GM19324 (cell line): ENCODE data around the gene TAS2R60.
A peak's percentile ranks its signal among the peaks of the same experiment; 100 is the strongest.
"Not testable (repeated sequence)": the region's sequence is repeated elsewhere in the genome, so short reads cannot be mapped to it uniquely, and the experiment has no call there.

Experiments used
- ATAC-seq: cut with Tn5 transposase; IDR thresholded peaks from one replicate; pipeline ENCODE4 v1.9.1; 2021; ENCODE audit warnings: mild to moderate bottlenecking, moderate library complexity; ENCODE audit not compliant: unreplicated experiment, low FRiP score

TAS2R60 gene

DNA sequence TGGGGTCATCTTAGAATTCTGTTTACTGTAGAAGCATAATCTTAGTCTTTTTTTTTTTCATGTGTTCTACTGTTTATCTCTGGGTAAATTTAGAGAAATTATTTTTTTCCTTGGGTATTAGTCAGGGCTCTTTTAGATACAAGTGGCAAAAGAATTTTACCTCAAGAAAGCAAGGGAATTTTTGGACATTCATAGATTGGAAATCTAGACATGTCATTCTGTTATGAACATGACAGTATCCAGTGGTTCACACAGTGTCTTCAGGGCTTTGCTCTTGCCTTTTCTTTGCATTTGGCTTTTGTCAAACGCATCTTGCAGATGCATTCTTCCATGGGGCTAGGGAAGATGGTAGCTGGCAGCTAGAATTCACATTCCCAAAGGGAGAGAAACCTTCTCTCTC, 20.7 kb downstream of the TAS2R60 start:
- no peak for ATAC-seq

DNA sequence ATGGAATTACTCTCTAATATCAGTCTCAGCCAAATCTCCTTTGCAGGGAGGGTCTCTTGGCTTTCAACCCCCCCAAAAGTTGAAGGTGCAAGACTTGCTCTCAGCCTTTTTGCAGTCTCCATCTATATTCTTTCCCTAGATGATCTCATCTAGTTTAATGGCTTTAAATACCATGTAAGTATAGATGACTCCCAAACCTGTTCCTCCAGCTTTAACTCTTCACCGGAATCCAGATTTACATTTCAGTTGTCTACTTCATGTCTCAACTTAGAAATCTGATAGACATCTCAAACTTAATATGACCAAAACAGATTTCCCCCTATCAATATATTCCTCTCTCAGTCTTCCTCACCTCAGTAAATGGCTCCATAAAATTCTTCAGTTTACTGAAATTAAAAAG, 24.5 kb downstream of the TAS2R60 start:
- no peak for ATAC-seq

DNA sequence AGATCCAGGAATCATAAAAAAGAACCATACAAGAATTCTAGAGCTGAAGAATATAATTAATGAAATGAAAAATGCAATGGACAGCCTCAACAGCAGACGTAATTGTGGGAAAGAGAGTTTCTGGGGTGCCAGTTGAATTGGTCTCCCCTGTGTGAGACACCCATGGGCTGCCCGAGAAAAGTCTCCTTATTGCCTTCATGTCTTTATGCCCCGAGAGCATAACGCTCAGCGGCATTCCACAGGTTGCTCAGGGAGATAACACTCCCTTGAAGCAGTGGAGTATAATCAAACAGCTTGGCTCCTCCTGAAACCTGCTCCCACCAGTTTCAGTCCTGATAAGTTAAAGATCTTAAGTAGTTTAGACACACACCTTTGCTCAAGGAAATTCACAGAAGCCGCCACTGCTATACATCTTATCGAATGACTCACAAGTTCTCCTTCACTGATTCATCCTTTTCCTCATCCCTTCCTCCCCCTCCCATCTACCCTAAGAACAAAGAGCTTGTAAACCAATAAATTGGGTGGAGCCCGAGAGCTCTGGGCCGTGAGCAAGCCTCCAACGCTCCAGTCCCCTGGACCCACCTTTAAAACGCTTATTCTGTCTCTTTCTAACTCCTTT, 28.9 kb downstream of the TAS2R60 start:
- not testable (repeated sequence) for ATAC-seq

DNA sequence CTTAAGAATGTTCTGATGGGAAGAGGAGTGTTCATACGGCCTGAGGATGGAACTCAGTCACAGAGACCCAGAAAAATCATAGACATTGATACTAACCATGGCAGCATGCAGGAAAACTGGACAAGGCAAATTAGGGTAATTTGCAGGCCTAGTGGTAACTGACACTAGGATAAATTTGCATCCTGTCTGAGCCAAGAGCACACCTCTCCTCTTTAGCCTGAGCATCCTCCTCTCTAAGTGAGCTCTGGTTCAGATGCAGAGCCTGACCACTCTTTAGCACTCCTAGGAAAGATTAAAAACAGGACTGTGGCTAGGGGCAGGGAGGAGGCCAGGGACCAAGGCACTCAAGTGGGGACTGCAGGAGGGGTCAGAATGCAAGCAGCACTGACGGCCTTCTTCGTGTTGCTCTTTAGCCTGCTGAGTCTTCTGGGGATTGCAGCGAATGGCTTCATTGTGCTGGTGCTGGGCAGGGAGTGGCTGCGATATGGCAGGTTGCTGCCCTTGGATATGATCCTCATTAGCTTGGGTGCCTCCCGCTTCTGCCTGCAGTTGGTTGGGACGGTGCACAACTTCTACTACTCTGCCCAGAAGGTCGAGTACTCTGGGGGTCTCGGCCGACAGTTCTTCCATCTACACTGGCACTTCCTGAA, 34.4 kb downstream of the TAS2R60 start, which contains the start of gene TAS2R41:
Gene TAS2R41, plus strand, starts transcription at position 373 of the 650 bp plus-strand sequence. Its CDS starts 0 bp downstream, at position 373.
- no peak for ATAC-seq

DNA sequence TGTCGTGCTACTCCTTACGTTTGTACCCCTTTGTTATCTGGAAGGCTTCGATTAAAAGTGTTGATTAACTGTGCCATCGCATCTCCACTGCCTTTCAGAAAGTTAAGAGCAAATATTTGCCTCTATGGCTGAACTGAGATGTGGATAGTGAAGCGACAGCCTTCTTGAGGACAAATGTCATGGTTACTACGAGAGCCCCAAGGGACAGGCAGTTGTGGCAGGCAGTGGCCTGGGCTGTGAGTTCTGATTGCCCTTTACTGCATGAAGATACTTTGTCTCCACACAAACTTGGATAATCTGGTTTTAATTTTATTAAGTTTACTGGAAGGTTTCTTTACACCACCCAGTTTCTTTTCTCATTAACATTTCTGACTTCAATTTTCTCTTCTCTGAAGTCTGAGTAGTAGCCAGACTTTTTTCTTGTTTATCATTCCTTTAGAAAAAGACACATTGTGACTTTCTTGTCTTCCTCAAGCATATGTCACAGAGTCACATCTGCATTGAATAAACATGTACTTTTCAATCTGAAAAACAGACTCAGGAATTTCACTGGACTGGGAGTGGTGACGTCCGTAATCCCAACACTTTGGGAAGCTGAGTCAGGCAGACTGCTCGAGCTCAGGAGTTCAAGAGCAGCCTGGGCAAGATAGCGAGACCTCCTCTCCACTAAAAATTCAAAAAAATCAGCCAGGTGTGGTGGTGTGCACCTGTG, 36.0 kb downstream of the TAS2R60 start:
- ATAC-seq = no peak

DNA sequence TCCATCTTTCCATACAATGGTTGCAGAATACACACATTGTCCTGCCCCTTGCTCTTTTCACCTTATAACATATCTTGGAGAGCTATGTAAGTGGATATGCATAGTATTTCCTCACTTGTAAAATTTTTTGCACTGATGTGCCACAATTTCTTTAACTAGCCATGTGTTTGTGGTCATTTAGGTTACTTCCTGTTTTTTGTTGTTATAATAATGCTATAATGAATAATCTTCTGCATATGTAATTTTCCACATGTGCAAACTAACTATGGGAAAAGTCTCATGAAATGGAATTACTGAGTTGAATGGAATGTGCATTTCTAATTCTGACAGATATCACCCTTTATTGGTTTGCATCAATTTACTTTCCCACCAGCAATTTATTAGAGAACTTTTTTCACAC, 37.2 kb downstream of the TAS2R60 start:
- ATAC-seq = no peak

DNA sequence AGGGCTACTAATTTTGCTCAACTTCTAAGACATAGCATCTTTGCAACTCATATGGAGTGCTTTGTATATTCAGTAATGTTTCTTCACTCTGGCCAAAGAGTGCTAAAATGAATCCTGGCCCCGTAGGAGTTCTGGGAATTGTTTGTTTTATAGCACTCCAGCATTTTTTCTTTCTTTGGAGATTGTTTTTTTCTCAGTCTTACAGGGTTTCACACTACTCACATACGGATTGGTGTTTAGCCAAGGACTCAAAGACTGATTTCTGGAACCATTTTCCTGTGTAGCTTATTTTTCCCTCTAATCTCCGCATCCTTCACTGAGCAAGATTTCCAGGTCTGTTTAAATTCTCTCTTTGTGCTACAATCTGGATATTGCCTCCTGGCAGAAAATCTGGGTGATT, 40.9 kb downstream of the TAS2R60 start:
- no peak for ATAC-seq

DNA sequence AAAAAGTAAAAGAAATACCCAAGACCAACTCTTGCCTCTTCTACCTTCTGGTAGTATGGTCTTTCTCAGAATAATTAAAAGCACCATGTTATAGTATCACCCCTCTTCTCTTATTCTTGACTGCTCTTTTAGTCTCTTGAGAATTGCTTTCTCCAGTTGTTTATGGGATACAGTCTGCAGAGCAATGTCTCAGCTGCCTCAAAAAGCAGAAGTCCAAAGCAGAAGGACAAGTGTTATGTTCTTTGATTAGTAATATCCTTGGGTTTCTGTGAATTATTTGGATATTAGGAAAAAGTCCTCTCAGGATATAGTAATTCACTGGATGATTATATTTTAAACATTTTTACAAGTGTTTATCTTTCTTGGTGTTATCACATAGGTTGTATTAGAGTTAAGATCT, 41.8 kb downstream of the TAS2R60 start:
- ATAC-seq = no peak

DNA sequence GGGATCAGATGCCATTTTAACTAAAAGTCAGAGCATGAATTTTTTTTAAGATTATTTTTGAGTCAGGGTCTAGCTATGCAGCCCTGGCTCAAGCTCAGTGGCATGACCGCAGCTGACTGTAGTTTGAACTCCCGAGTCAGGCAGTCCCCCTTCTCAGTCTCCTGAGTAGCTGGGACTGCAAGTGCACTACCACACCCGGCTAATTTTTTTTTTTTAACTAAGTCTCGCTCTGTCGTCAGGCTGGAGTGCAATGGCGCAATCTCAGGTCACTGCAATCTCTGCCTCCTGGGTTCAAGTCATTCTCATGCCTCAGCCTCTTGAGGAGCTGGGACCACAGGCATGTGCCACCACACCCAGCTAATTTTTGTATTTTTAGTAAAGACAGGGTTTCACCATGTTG, 42.2 kb downstream of the TAS2R60 start:
- ATAC-seq = no peak

DNA sequence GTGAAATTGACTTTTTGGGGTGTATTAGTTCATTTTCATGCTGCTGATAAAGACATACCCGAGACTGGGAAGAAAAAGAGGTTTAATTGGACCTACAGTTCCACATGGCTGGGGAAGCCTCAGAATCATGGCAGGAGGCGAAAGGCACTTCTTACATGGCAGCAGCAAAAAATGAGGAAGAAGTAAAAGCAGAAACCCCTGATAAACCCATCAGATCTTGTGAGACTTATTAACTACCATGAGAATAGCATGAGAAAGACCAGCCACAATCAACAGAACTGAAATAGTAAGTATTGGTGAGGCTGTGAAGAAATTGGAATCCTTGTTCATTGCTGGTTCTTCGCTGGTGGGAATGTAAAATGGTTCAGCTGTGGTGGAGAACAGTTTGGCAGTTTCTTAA, 43.0 kb downstream of the TAS2R60 start:
- ATAC-seq = not testable (repeated sequence)

DNA sequence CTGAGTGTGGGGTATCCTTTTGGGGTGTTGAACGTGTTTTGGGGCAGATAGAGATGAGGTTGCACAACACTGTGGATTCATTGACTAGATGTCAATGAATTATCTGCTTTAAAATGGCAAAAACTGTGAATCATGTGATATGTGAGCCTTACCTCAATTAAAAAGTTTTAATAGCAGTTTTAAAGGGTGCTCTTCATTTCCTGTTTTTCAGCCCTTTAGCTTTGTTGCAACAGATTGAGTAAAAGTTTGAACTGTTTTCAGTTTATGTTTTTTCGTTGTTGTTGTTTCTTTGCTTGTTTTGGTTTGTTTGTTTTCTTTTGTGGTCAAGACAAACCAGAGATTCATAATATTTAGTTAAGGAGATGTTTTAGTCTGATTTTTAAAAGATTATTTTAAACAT, 43.8 kb downstream of the TAS2R60 start:
- ATAC-seq = no peak

DNA sequence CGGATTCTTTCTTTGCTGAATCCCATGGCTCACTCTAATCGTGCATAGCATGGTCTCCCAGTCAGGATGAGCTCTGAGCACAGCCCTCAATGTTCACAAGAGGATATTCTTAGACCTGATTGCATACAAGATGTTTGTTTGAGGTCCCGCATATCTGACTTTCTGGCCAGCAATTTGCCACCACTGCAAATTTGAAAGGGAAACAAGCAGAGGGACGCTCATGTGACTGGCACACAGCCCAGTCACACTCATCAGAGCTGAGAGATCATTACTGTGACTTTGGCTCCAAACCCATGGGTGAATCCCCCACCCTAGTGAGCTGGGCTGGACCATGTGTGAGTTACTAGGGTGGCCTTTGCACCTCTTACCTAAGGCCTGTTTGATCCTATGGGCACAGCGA, 44.3 kb downstream of the TAS2R60 start:
- peak; percentile 57 for ATAC-seq

DNA sequence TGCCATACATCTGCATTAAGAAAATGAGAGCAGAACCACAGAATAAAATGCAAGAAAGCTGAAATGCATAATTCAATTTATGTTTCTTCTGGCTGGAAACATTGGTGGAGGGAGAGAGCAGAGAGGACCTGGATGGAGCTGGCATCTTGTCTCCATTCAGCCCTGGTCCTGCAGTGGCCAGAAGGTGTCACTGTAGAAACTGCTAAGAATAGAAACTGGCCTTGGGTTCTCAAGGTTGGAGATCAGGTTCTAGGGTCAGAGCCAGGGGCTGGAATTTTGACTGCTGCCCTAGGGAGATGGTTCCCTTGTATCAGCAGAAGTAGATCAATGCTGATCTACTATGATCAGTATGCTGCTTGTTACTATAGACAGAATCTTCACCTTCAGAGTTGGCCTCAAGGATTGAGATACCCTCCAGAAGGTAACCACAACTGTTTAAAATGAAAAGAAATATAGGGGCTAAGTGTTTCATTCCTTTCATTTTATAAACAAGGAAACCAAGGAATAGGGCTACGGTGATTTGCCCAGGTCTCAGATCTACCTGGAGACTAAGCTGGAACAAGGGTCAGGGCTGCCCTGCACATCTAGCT, 47.6 kb downstream of the TAS2R60 start:
- no peak for ATAC-seq

DNA sequence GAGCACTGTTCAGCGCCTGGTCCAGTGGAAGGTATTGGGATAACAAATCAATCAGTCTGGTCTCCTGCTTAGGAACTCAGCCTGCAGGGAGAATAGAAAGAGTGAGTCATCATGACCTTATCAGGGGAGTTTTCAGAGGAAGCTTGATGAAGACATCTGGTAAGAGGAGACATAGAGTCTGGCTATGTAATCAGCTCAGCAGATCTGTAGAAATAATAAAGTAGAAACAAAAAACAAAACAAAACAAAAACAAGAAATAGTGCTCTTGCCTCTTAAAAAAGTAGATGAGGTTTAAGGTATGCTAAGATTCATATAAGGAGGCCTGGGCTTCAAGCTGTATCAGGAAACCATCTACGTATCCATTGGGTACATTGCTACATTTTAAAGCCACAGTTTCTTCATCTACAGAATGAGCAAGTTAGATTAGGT, 48.8 kb downstream of the TAS2R60 start:
- ATAC-seq = no peak

DNA sequence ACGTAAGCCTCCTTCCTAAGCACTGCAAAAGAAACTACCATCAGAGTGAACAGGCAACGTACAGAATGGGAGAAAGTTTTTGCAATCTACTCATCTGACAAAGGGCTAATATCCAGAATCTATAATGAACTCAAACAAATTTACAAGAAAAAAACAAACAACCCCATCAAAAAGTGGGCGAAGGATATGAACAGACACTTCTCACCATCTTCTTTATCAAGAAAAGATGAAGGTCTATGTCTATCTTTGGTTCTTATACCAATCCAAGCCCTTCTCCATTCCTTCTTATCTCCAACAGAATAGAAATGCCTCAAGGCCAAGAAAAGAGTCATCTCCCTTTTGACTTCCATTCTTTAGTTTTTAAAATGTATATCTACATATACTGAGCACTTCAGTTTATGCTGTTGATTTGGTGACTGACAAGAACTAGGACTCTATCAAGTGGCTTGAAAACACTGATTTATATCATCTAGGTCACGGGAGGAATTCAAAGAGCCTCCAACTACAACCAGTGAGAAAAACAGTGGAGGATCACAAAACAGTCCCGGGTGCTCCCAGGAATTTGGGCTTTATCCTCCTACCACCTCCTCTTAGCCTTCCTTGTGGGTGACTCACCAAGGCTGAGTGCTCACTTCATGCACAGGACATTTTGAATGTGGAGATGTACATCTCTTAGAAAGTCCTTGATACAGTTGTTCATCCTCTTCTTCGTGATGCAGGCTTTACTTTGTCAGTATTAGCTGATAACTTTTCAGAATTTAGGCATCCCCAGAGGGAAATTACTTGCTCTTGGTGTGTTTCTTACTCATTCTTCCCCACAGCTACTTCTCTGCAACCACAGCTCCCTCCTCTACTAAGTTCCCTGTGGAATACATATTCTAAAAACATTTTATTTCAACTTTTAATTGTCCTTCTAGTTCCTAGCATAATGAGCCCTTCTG, 49.8 kb downstream of the TAS2R60 start:
- no peak for ATAC-seq

DNA sequence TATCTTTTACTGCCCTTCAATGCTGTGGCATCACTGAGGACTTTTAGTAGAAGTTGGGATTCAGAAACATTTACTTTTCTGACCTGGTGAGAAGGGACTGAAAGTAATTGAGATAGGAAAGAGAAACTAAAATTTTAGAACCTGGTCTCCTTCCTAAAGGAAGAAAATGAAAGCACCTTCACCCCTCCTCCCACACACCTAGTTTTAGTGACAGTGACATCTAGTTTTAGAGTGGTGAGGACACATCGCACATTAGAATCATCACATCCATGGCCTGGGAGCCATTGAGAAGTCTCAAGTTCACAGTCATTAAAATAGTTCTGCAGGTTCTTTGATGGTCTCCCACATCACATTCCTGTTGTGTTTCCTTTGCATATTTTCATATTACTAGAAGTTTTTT, 50.5 kb downstream of the TAS2R60 start:
- no peak for ATAC-seq
